NK-92 (cell line): ENCODE results near the gene PRPF4.
"Not testable (repeated sequence)": the region's sequence is repeated elsewhere in the genome, so short reads cannot be mapped to it uniquely, and the experiment has no call there.

Source experiments
- DNase-seq: peaks from one replicate; lab custom pipeline; 2025; ENCODE audit not compliant: unreplicated experiment; lab: John Stamatoyannopoulos, UW

Gene PRPF4

DNA sequence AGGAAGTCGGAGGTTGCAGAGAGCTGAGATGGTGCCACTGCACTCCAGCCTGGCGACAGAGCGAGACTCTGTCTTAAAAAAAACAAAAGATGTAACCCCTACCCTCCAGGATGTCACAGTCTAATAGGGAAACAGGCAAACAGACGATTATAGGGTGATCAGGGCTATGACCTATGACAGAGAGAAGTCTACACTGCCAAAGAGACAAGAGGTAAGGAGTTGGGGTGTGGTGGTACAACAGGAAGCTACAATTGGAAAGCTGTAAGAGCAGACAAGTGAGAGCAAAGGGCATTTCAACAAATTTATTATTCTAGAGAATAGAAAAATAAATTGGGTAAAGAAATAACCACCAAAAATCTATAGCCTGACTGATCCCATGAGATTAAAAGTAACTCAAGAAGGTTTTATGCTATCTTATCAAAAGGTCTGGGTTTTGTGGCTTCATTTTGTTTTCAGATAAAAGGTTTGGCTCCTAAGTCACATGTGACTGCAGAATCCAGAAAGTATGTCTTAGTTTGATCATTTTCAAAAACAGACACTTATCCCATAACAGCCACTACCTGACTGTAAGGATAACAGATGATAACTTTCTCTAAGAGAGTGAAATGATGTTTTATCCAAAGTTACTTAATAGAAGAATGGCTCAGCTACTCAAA lies 7.4 kb upstream of the PRPF4 start:
- no peak for DNase-seq

DNA sequence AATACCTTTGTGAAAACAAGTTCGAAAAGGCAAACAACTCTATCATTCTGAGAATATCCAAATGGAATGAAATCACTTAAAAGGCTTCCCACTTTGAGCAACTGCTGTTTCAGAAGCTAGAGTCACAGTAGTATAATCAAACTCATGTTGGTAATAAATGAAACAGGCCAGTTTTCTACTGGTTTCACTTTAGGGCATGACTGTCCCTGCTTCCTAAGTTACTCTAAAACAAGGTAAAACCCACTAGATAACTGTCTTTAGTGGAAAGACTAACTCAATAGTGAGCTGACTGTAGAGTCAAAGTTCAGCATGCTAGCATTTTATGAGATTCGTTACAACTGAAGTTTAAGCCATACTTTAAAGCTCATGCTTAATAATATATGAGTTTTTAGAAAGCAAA lies 6.1 kb upstream of the PRPF4 start:
- DNase-seq: no peak

DNA sequence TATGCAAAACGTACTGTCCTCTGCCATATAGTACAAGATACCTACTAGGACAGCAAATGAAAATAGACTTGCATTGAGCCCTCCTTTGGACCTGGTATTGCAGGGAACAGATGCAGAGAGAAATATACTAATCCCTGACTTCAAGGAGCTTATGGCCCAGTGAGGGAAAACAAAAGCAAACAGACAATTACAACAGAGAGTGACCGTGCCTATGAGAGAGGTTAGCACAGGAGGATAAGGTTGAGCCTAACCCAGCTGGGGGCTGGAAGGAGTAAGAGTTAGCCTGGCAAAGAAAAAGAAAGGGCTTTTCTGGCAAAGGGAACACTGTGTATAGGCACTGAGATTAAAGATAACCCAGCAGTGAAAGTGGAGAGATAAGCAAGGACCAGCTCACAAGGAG lies 5.6 kb upstream of the PRPF4 start:
- DNase-seq: no peak

DNA sequence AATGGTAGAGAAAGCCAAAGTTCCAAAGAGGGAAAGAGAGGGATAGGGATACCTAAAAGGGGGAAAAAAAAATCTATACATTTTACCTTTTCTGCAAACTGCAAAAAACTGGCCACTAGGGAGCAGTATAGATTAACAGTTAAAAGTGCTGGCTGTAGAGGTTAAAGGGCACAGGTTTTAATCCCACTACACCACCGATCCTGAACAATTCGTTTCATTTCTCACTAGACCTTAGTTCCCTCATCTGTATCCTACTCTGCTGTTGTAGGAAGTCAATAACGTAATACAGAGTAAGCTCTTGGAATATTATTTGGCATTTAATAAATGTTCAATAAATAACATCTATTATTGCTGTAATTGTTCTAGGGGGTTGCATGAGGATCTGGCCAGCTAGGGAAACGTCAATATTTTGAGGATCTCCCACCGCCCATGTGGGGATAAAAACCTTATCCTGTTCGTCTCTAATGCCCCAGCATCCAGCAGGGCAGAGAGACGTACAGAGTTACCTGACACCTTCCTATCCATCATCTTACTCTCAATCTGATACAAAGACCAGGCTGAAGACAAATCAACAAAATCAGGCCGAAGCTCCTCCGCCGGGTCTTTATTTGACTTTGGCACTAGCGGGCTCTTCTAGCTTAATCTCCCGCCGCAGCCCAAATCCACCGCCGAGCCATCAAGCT lies 843 bp upstream of the PRPF4 start:
- no peak for DNase-seq

DNA sequence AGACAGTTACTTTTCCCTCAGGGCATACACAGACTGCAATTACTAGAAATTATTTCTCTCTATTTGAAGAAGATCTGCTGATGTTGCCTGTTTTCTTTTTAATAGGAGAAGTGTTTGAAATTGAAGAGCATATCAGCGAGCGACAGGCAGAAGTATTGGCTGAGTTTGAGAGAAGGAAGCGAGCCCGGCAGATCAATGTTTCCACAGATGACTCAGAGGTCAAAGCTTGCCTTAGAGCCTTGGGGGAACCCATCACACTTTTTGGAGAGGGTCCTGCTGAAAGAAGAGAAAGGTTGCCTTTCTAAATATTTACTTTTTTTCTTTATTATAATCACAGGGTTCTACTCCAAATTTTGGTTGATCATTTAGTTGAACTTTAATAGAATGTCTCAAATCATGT lies 3.4 kb downstream of the PRPF4 start:
- DNase-seq: no peak

DNA sequence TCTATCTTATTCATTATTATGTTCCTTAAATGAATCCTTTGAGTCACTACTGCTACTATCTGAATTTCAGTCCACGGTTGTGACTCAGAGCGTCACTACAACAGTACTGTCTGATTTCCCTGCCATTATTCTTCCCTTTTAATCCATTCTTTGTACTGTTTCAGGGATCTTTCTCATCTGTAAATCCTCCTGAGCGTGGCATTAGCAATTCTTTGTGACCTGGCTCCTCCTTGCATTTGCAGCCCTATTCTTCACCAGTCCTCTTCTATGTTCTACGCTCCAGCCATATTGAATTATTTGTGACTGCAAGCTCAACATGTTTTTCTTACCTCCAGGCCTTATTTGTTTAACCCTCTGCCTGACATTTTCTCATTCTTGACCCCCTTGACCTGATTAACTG lies 5.9 kb downstream of the PRPF4 start:
- DNase-seq: no peak

DNA sequence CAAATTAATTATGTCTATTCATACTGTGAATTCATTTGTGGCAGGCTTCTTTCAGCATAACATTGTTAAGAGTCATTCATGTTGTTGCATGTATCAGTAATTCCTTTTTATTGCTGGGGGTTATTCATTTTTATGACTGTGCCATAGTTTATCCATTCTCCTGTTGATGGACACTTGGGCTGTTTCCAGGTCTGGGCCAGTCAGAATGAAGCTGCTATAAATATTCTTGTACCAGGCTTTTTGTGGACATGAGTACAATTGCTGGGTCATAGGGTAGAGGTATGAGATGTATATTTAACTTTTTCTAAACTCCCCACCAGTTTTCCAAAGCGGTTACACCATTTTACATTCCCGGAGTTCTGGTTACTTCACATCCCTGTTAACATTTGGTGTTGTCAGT lies 13.6 kb downstream of the PRPF4 start:
- DNase-seq: no peak

DNA sequence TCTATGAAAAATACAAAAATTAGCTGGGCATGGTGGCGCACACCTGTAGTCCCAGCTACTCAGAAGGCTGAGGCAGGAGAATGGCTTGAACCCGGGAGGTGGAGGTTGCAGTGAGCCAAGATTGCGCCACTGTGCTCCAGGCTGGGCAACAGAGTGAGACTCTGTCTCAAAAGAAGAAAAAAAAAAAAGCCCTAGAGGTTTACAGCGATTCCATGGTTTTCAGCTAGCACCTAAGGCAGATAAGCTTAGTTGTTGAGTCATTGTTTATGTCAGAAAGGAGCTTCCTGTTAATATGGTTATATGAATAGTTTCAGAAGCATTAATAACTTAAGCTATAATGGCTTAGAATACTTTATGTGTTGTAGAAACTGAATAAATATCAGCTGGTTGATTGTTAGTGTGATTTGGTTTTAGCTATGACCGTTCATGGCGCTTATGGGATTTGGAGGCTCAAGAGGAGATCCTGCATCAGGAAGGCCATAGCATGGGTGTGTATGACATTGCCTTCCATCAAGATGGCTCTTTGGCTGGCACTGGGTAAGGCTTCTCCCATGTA lies 14.7 kb downstream of the PRPF4 start:
- DNase-seq: no peak

DNA sequence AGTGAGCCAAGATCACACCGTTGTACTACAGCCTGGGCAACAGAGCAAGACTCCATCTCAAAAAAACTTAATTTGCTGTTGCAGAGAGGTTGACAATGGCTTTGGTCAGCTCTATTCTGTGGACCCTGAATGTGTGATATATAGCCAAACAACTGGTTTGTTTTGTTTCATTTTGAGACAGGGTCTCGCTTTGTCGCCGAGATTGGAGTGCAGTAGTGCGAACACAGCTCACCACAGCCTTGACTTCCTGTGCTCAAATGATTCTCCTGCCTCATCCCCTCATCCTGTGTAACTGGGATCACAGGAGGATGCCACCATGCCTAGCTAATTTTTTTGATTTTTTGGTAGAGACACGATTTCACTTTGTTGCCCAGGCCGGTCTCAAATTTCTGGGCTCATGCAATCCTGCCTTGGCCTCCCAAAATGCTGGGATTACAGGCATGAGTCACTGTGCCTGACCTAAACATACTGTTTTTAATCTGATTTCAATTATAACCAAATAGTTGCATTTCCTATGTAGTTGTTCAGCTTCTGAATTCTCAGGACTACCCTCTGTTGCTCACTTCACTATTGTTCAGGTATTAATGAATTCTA lies 17.9 kb downstream of the PRPF4 start:
- DNase-seq: no peak

DNA sequence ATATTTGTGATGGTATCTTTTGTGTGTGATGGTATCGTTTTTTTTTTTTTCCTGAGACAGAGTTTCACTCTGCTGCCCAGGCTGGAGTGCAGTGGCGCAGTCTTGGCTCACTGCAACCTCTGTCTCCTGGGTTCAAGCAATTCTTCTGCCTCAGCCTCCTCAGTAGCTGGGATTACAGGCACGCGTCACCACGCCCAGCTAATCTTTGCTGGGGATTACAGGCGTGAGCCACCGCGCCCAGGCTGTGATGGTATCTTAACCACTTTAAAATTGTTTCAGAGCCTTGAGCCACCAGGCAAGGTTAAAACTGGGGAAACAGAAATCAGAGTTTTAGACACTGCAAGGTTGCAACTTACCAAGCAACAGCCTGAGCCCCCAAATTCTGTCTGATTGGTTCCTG lies 20.8 kb downstream of the PRPF4 start:
- DNase-seq: not testable (repeated sequence)

DNA sequence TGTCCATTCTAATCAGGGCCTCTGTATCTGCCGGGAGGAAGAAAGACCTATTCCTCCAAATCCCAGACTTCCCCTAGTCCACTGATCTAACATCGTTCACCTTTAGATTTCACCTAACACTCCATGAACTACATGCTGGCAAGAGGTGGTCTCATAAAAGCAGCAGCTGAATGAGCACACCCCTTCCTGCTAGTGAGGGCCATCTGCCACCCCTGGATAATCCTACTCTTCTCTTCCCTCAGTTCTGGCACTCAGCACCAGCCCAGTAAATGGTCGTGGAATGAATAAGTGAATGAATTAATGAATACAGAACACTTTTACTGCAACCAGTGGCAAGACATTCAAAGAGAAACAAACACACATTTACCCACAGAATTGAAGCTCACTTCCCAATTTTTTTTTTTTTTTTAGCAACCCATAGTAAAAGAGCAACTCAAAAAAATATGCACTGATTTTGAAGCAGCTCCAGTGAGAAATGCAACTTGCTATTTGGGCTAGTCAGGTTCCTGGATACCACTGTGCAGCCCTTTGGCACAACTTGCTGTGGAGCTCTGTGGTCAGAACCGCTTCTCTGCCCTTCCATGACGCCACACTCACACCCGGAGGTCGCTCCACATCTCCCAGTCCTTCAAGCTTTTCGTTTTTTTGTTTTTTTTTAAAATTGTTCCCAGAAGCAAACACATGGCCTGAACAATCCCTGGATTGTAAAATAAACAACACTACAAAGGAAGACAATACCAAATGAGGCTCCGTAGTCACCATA lies 21.5 kb downstream of the PRPF4 start:
- DNase-seq: no peak

DNA sequence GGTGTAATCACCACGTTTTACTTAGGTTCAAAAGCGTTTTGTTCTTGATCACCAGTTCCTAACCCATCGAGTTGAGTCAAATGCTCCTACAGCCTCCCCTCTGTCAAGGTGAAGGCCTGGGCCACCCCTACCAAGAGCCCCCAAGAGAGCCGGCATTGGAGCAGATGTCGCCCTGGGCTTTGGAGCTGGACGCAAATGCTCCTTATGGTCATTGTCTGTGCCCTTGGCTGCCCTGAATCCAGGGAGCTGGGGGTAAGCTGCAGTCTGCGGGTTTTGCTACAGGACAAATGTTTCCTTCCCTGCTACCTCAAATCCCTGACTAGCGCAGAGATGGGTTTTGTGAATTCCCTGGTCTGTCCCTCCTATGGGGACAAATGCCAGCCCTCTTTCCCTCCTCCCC lies 22.9 kb downstream of the PRPF4 start:
- DNase-seq: no peak

DNA sequence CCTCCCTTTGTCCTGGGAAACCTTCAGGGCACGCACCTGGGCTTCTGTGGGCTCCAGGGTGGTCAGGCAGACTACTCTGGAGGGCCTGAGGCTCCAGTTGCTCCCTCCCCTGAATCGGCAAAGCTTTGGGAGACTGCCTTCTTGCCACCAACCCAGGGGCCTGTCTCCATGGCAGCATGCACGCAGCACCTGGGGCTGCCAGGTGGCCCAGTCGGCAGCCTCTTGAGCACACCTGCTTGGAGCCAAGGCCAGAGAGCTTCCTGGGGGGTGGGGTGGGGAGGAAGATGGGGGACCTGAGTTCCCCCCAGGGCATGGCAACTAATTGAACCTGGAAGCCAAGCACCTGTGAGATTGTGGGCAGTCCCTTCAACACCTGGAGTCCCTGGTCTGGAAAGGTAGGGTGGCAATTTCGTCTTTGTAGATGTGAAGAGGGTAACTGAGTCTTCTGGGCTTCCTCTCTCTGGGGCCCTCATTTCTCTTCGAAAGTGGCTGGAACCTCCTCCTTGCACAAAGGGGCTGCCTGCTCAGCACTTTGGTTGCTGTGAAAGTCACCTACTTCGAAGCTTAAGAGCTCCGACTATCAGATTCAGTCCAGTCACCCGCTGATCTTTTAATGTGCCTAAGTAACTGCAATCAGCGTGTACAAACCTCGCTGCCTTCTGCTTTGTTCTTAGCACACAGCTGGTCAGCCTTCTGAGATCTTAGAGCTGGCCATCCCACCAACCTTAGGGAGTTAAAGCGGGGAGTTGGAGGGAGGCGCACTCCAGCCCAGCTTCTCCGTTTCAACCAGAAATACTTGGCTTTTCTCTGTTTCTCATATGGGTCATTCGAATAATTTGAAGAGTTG lies 23.7 kb downstream of the PRPF4 start:
- DNase-seq: no peak

DNA sequence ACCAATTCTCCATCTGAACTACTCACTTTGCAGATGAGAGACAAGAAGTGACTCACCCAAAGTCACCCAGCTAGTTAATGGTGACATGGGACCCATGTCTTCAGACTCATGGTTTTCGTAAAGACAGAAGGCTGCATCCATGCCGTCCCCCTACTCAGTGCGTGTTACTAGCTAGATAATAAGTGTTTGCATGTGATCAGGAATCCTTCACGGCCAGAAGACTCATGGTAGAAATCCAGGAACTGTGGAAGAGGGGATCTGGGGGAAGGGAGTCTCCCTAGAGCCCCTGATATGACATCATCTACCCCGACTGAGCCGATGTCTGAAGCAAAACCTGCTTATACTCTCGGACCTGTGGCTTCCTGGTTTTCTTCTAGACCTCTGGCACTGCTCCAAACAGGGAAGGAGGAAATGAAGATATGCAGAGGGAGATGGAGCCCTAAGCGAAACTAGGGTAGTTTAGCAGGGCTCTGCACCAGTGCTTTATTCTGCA lies 24.4 kb downstream of the PRPF4 start:
- no peak for DNase-seq

DNA sequence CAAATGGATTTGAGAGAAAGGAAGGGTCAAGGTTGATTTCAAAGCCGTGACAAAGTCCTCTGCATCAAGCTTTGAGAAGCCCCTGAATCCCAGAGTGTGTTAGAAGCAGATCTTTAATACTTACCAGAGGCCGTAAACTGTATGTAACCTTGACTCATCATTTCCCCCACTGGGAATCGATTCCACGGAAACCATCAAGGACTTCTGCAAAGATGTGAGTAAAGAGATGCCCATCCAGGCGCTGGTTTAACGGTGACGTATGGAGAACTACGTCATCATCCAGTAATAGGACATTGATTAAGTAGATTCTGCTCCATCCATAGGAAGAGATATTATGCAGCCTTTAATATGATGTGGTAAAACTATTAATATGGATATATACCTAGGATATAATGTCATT lies 26.1 kb downstream of the PRPF4 start:
- no peak for DNase-seq

DNA sequence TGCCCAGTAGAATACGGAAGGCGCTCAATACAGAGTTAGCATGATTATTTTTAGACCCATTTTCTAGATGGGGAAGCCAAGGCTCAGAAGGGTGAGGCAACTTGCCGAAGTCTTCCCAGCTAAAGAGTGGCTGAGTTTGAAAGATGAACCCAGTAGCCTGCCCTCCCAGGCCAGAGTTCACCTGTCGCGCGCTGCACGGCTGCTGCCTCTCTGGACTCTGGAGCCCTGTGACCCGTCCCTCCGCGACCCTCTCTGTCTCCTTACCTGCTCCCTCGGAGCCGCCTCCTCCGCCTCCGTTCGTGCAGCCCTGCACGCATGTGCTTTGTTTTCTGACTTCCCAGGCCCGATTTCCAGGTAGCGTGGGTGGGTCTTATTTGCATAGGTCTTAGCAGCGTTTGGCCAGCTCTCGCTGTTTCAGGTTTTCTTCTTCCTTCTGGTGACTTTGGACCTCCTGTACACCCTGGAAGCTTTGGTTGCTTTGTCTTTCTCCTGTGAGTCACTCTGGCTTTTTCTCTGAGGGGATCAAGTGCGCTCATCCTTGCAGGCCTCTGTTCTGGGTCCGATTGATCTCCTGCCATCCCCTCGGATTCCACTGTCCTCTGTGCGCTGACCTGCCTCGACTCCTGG lies 27.4 kb downstream of the PRPF4 start, which contains the start of gene RNF183:
Gene RNF183, minus strand, starts transcription at position 585 of the 627 bp plus-strand sequence. CDS start 5,192 bp downstream, outside the sequence.
- DNase-seq: no peak

DNA sequence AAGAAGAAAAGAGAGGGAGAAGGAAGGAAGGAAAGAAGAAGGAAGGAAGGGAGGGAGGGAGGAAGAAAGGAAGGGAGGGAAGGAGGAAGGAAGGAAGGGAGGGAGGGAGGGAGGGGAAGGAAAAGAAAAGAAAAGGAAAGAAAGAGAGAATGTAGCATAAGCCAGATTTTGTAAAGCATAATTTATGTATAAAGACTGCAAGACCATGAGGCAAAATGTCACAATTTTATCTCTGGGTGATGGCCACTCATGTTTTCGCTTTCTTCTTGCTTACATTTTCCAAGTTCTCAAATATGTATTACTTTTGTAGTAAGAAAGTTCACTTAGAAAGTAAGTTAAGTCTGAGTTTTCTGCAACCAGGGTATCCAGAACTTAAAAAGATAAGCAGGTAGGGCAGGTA lies 31.1 kb downstream of the PRPF4 start:
- DNase-seq: no peak

DNA sequence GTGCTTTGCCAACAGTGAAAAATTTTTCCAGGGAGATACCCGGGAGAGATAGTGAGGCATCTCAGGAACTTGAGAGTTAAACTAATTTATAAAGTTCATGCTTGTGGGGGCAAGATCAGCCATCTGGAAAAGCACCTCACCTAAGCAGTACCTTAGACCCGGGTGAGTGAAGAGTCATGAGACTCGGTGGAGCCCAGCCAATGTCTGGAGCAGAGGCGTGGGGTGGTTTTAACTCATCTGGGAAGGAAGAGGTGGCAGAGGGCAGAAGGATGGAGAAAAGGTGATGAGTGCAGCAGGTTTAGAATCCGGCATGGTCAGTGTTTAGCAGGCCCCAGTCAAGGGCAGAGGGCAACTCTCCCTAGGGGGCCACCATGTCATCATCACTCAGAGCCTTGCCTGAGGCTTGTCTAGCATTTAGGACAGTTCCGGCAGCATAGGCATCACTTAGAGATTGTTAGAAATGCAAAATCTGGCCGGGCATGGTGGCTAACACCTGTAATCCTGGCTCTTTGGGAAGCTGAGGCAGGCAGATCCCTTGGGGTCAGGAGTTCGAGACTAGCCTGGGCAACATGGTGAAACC lies 32.0 kb downstream of the PRPF4 start:
- DNase-seq: no peak

DNA sequence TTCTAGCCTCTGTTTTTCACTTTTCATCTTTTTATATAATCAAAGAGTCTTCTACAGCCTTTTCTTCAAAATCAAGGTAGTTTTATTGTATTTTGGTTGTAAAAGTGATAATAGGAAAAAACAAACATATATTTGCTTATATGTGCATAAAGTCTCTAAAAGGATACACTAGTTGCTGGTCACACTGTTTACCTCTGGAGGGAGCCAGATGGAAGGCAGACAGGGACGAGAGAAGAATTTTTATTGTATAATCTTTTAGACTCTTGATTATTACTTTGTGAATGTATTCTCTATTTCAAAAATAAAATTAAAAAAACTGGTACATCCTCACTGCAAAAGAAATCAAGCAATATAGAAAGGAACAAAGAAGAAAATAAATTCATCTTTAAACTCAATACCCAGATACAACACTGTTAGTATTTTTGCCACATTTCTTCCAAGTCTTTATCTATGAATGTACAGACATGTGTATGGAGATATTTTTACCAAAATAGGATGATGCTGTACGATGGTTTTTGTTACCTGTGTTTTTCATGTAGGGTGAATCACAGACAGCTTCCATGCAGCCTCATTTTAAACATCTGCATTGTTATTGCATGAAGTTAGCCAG lies 33.9 kb downstream of the PRPF4 start:
- DNase-seq: no peak
